ENCODE measurements around the gene PGAM5. TPM values are rescaled to one million over a fixed set of nuclear protein-coding genes. Genes with fewer than 3 reads are reported as not detected.

The PGAM5 gene
- total and polyA plus RNA-seq, 8 donors, result 13.6 to 37.4 (median 17.2) TPM

DNA sequence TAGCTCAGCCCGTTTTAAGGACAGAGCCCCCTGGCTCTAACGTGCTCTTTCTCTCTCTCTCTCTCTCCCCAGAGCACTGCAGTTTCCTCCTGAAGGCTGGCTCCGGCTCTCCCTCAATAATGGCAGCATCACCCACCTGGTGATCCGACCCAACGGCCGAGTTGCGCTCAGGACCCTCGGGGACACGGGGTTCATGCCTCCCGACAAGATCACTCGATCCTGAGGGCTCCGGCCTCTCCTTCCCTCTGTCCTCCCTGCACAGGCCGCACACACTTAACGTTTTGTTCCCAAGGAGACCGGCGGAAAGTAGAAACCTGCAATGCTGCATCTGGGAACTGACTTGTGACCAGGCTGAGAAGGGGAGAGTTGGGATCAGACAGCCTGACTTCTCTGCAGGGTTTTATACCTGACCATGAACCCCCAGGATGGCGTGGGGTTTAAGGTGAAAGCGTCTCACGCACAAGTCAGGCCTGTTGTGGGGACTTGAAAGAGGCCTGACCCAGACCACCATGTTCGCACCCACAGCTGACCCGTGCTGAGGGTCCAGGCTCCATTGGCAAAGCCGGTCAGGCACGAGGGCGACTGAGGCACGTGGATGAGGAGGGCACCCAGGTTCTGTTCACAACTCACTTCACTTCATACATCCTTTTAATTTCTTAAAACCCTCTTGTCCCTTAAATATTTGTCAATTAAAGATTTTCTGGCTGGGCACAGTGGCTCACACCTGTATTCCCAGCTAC lies 10.1 kb downstream of the PGAM5 start:
- TF ChIP-seq CTCF (IDR thresholded peaks at IDR 0.05), result no peak
- peak in 1 of 4 donors; percentile 47 for DNase-seq
- Histone ChIP-seq H3K4me3 (no peak overlapping the region), H3K4me1 (no peaks in the 10 kb centered on the region), H3K36me3 (peaks cover 0 to 97% of the 10 kb centered on the region in 2 donors), H3K9me3 (no peaks in the 10 kb centered on the region), H3K27ac (no peak overlapping the region), H3K27me3 (no peaks in the 10 kb centered on the region)
- intact Hi-C loops (cut with DNase I), result no loop called here
- no peak for ATAC-seq

DNA sequence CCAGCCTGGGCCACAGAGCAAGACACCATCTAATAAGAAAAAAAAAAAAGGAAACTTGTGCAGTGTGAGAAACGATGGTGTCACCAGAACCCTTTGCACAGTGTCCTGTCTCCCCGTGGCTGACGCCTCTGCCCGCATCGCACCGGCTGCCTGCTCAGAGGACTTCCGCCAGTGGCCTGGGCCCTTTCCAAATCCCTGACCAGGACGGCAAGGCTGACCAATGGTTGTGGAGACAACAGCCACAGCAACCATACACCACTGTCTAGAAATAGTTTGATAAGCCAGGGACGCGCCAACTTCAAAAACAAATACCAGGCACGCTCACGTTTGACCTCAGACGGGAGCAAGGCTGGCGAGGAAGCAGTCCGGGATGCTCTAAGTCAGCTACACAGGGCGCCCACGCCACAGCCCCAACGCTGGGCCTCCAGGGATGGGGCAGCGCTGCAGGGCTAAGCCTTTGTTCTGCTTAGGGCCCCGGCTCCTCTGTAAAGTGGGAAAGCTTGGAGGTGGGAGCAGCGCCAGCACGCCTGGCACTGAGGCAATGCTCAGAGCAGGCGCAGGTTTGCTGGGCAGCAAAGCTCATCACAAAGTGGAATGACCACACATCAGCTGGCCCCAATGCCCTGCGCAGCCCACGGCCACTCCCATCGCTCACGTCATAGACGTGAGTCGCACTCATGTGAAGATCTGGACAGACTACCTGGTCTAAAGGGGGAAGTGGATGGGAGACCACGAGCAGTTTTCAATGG lies 12.5 kb downstream of the PGAM5 start:
- Histone ChIP-seq H3K36me3 (peaks cover 0 to 97% of the 10 kb centered on the region in 2 donors), H3K4me1 (no peaks in the 10 kb centered on the region), H3K27ac (no peak overlapping the region), H3K27me3 (no peaks in the 10 kb centered on the region), H3K9me3 (no peaks in the 10 kb centered on the region), H3K4me3 (no peak overlapping the region)
- peak in 1 of 4 donors; percentile 61 for DNase-seq
- no peak for TF ChIP-seq CTCF (IDR thresholded peaks at IDR 0.05)
- ATAC-seq, result no peak
- intact Hi-C loops (cut with DNase I), result no loop called here

GRCh38 chr12:132723764-132724140 lies 13.1 kb downstream of the PGAM5 start:
- peaks cover 0 to 100% of the 10 kb centered on the region in 2 donors for H3K36me3 ChIP-seq
- H3K27ac ChIP-seq, result no peak overlapping the region
- H3K9me3 ChIP-seq, result no peaks in the 10 kb centered on the region
- no peak for ATAC-seq
- intact Hi-C loops (cut with DNase I), result no loop called here
- no peaks in the 10 kb centered on the region for H3K4me1 ChIP-seq
- no peak for TF ChIP-seq CTCF (IDR thresholded peaks at IDR 0.05)
- no peak for DNase-seq
- H3K4me3 ChIP-seq, result no peak overlapping the region
- no peaks in the 10 kb centered on the region for H3K27me3 ChIP-seq

DNA sequence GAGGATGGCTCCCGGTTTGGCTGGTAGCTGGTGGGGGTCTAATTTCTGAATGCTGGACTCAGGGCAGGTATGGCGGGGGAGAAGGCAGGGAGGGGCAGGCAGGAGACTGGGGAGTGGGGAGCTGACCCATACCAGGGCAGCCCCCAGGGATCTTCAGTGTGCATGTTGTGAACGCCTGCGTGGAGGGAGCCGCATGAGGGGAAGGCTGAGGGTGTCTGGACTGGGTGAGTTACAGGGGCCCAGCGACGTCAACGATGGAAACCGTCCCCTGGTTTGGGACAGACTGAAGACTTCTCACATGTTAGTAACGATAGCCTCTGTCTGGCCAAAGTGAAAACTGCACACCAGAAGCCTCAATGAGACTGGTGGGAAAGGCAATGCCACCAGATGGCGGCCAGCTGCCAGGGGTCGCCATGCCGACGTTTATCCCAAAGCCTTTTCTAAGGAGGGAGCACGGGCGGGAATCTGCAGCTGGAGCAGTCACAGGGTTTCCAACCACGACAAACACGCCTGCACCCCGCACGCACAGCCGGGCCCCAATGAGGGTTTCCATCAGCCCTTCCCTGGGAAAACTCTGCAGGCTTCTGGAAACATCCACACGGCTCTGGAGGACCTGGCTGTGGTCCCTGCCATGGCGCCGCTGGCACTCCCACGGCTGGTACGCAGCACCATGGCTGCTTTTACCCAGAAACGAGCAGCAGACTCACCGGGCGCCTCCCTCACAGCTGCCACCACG lies 14.0 kb downstream of the PGAM5 start:
- peaks cover 0 to 97% of the 10 kb centered on the region in 2 donors for H3K36me3 ChIP-seq
- H3K27me3 ChIP-seq, result no peaks in the 10 kb centered on the region
- no peaks in the 10 kb centered on the region for H3K4me1 ChIP-seq
- H3K27ac ChIP-seq, result no peak overlapping the region
- no peaks in the 10 kb centered on the region for H3K9me3 ChIP-seq
- TF ChIP-seq CTCF (IDR thresholded peaks at IDR 0.05), result no peak
- no peak for ATAC-seq
- H3K4me3 ChIP-seq, result no peak overlapping the region
- peak in 1 of 4 donors; percentile 47 for DNase-seq
- intact Hi-C loops (cut with DNase I), result no loop called here

GRCh38 chr12:132726386-132726785 lies 15.7 kb downstream of the PGAM5 start:
- Histone ChIP-seq H3K9me3 (no peaks in the 10 kb centered on the region), H3K4me1 (no peaks in the 10 kb centered on the region), H3K27me3 (no peaks in the 10 kb centered on the region), H3K4me3 (no peak overlapping the region), H3K36me3 (peaks cover 0 to 97% of the 10 kb centered on the region in 2 donors), H3K27ac (no peak overlapping the region)
- peak in 1 of 4 donors; percentile 37 for DNase-seq
- no peak for TF ChIP-seq CTCF (IDR thresholded peaks at IDR 0.05)
- intact Hi-C loops (cut with DNase I), result no loop called here
- no peak for ATAC-seq

All from left lung (tissue), 10 donors.